Thyroid gland (tissue), 4 donors: ENCODE measurements around the gene MED22.

Experiments
- CTCF ChIP-seq, 6 experiments: fragments of 200-600 bp in 3 of 6; fragments of 450-650 bp in 3 of 6; sonication (generic) in 3 of 6; IDR thresholded peaks; one replicate each; pipeline ENCODE4 v1.5.1; 2016 to 2019; ENCODE audit warnings: antibody characterized with exemption in 6 of 6, mild to moderate bottlenecking in 2 of 6, inconsistent platforms in 1 of 6, moderate library complexity in 1 of 6
- POLR2A ChIP-seq, 2 donors: fragments of 450-650 bp; IDR thresholded peaks; one replicate each; pipeline ENCODE4 v1.6.1; 2017; ENCODE audit warnings: antibody characterized with exemption in 2 of 2, mild to moderate bottlenecking in 2 of 2, moderate library complexity in 1 of 2

GRCh38 chr9:133340916-133341315 is 7.0 kb downstream of the MED22 start:
- TF ChIP-seq POLR2A (IDR thresholded peaks at IDR 0.05) (no peak), CTCF (IDR thresholded peaks at IDR 0.05) (no peak)
